Osteoblast (primary cell): Measurements from ENCODE around the gene TIMD4. TPM values are rescaled to one million over a fixed set of nuclear protein-coding genes. Genes with fewer than 3 reads are reported as not detected.

Source experiments
- DNase-seq: peaks from one replicate; pipeline ENCODE4 v3.0.0; 2011; ENCODE audit warnings: low spot score, mixed read lengths; ENCODE audit not compliant: insufficient read length; ENCODE audit errors: missing footprints
- H2AFZ ChIP-seq: 2 replicates; pipeline ENCODE4 v1.6.0; 2011; ENCODE audit warnings: mild to moderate bottlenecking, low read length
- H3K27ac ChIP-seq: 2 replicates; pipeline ENCODE4 v1.5.1; 2011; ENCODE audit warnings: mild to moderate bottlenecking, low read depth, low read length, moderate library complexity
- H3K27me3 ChIP-seq: 2 replicates; pipeline ENCODE4 v1.6.0; 2012; ENCODE audit warnings: mild to moderate bottlenecking, control low read depth, inconsistent platforms, low read length, moderate library complexity; ENCODE audit not compliant: insufficient read depth
- H3K36me3 ChIP-seq: 2 replicates; pipeline ENCODE4 v1.5.1; 2011; ENCODE audit warnings: mild to moderate bottlenecking, low read length, control low read depth, moderate library complexity; ENCODE audit not compliant: insufficient read depth
- H3K4me1 ChIP-seq: 2 replicates; pipeline ENCODE4 v1.5.1; 2011; ENCODE audit warnings: mild to moderate bottlenecking, low read length, control low read depth, moderate library complexity; ENCODE audit not compliant: insufficient read depth
- H3K4me2 ChIP-seq: 2 replicates; pipeline ENCODE4 v1.6.0; 2011; ENCODE audit warnings: mild to moderate bottlenecking, low read length; ENCODE audit not compliant: insufficient read depth
- H3K4me3 ChIP-seq: fragments of 200-600 bp; sonication (generic); 3 replicates; pipeline ENCODE4 v1.5.1; 2012; ENCODE audit warnings: mild to moderate bottlenecking, low read length, inconsistent platforms; ENCODE audit not compliant: insufficient read depth
- H3K79me2 ChIP-seq: 2 replicates; pipeline ENCODE4 v1.6.0; 2012; ENCODE audit warnings: mild to moderate bottlenecking, low read length, control low read depth, inconsistent platforms; ENCODE audit not compliant: insufficient read depth
- H3K9me3 ChIP-seq: 2 replicates; pipeline ENCODE4 v1.5.1; 2011; ENCODE audit warnings: low read depth, low read length, control low read depth
- H4K20me1 ChIP-seq: 2 replicates; pipeline ENCODE4 v1.6.0; 2012; ENCODE audit warnings: mild to moderate bottlenecking, low read length, control low read depth; ENCODE audit not compliant: insufficient read depth
- total RNA-seq: library from RNA; depleted of rRNA; stranded (reverse); fragments of >200 nt; gene quantifications from 2 replicates; pipeline ENCODE4 v1.2.3, GENCODE V29; 2012
- TF ChIP-seq, protein P1 (sequence below): IDR thresholded peaks from 2 replicates; pipeline ENCODE4 v1.5.1; 2011; ENCODE audit warnings: mild to moderate bottlenecking, low read depth, low read length, moderate library complexity; ENCODE audit errors: extremely low read depth

TIMD4 gene
- total RNA-seq, 1 donor, result not detected

DNA sequence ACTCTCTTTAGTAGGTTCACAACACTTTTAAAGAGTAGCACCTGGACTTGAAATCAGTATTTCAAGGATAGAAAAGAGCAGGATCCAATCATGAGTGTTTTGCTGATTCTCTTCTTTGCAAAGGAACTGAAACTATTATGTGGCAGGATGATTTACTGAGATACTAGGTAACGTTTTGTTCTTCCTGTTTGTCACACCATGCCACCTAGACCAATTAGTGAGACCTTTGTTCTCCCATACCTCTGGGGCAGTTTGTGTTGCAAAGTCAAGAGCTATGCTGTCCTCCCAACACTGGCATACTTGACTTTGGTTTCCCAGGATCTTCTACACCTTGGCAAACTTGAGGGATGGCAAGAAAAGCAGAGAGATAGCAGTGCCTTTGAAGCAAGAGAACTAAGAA is 69.5 kb downstream of the TIMD4 start:
- H3K4me1 ChIP-seq, result no peaks in the 10 kb centered on the region
- no peaks in the 10 kb centered on the region for H3K79me2 ChIP-seq
- TF ChIP-seq, protein P1, sequence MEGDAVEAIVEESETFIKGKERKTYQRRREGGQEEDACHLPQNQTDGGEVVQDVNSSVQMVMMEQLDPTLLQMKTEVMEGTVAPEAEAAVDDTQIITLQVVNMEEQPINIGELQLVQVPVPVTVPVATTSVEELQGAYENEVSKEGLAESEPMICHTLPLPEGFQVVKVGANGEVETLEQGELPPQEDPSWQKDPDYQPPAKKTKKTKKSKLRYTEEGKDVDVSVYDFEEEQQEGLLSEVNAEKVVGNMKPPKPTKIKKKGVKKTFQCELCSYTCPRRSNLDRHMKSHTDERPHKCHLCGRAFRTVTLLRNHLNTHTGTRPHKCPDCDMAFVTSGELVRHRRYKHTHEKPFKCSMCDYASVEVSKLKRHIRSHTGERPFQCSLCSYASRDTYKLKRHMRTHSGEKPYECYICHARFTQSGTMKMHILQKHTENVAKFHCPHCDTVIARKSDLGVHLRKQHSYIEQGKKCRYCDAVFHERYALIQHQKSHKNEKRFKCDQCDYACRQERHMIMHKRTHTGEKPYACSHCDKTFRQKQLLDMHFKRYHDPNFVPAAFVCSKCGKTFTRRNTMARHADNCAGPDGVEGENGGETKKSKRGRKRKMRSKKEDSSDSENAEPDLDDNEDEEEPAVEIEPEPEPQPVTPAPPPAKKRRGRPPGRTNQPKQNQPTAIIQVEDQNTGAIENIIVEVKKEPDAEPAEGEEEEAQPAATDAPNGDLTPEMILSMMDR, result no peak
- no peaks in the 10 kb centered on the region for H3K9me3 ChIP-seq
- no peaks in the 10 kb centered on the region for H4K20me1 ChIP-seq
- H2AFZ ChIP-seq, result no peak overlapping the region
- H3K27me3 ChIP-seq, result no peaks in the 10 kb centered on the region
- no peaks in the 10 kb centered on the region for H3K36me3 ChIP-seq
- no peak for DNase-seq
- no peak overlapping the region for H3K4me3 ChIP-seq
- H3K27ac ChIP-seq, result no peak overlapping the region
- no peak overlapping the region for H3K4me2 ChIP-seq

DNA sequence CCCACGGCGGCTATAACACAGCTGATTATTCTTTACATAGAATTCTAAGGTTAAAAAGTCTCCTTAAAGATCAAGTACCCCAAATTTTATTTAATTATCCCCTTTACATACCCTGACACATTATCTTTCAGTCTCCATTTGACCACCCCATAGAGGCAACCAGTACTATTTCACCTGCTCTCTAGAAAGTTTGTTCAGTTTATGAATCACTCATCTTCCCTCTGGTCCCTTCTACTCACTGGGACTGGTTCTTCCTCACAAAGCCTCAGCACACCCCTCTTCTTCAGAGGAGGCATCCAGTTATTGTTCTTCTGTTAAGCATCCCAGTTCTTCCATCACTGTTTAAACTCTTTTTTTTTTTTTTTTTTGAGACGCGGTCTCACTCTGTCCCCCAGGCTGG is 70.2 kb downstream of the TIMD4 start:
- Histone ChIP-seq H3K36me3 (no peaks in the 10 kb centered on the region), H3K4me3 (no peak overlapping the region), H3K4me2 (no peak overlapping the region), H3K27ac (no peak overlapping the region), H3K79me2 (no peaks in the 10 kb centered on the region), H3K9me3 (no peaks in the 10 kb centered on the region), H2AFZ (no peak overlapping the region), H4K20me1 (no peaks in the 10 kb centered on the region), H3K4me1 (no peaks in the 10 kb centered on the region), H3K27me3 (no peaks in the 10 kb centered on the region)
- TF ChIP-seq, protein P1, result no peak
- no peak for DNase-seq

DNA sequence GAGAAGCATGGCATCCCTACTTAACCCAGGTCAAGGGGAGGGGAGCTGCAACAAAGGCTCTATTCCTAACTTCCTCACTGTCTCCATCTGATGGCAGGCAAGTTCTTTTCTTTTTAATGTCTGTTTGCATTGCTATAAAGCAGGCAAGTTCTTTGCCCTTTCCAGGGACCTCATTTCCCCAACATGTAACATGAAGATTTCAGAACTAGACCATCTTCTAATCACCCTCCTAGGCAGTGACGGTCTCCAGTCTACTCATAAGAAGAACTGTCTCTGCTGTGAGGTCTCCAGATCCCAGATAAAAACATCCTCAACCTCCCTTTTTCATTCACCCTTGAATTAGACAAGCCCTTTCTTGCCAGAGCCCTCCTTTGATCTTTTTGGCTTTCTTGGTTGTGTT is 70.8 kb downstream of the TIMD4 start:
- no peak for DNase-seq
- Histone ChIP-seq H4K20me1 (no peaks in the 10 kb centered on the region), H3K4me3 (no peak overlapping the region), H3K79me2 (no peaks in the 10 kb centered on the region), H3K36me3 (no peaks in the 10 kb centered on the region), H3K4me1 (no peaks in the 10 kb centered on the region), H3K27ac (no peak overlapping the region), H3K27me3 (no peaks in the 10 kb centered on the region), H3K4me2 (no peak overlapping the region), H3K9me3 (no peaks in the 10 kb centered on the region), H2AFZ (no peak overlapping the region)
- TF ChIP-seq, protein P1, result no peak

DNA sequence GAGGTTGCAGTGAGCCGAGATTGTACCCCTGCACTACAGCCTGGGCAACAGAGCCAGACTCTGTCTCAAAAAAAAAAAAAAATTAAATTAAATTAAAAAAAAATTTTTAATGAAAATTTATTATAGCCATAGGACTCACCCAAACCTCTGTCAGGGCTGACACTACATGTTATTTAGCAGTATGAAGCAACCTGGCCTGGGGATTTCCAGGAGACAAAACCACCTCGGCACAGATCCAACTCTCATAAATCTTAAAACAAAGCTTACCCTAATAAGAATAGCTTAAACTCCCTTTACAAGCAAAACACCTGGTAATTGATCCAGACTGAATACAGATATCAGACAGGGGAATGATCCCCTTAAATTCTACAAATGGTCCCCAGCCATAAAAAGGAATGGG is 74.5 kb downstream of the TIMD4 start:
- H3K79me2 ChIP-seq, result no peaks in the 10 kb centered on the region
- TF ChIP-seq, protein P1, result no peak
- no peaks in the 10 kb centered on the region for H3K27me3 ChIP-seq
- H3K4me2 ChIP-seq, result no peak overlapping the region
- H3K4me1 ChIP-seq, result no peaks in the 10 kb centered on the region
- H3K9me3 ChIP-seq, result no peaks in the 10 kb centered on the region
- H3K4me3 ChIP-seq, result no peak overlapping the region
- H3K27ac ChIP-seq, result no peak overlapping the region
- H4K20me1 ChIP-seq, result no peaks in the 10 kb centered on the region
- no peak overlapping the region for H2AFZ ChIP-seq
- no peak for DNase-seq
- H3K36me3 ChIP-seq, result no peaks in the 10 kb centered on the region
